HL-60 (cell line): ENCODE measurements around the gene SETD7.

ENCODE experiments used
- DNase-seq, 2 experiments: peaks; one replicate each; pipeline ENCODE4 v3.0.0-alpha.2; 2010 to 2020; ENCODE audit warnings: low read depth in 1 of 2, low spot score in 1 of 2
- H3K27ac ChIP-seq: fragments of 250-450 bp; sonication (Bioruptor Pico); replicated peaks from 2 replicates; pipeline ENCODE4 v1.5.1; 2020; ENCODE audit warnings: mild to moderate bottlenecking, moderate library complexity
- H3K27me3 ChIP-seq: fragments of 250-450 bp; sonication (Bioruptor Pico); 2 replicates; pipeline ENCODE4 v1.5.1; 2021; ENCODE audit warnings: mild to moderate bottlenecking, moderate library complexity; ENCODE audit not compliant: insufficient read depth, poor library complexity, severe bottlenecking
- H3K4me3 ChIP-seq: replicated peaks from 2 replicates; pipeline ENCODE4 v1.5.1; 2011; ENCODE audit warnings: mild to moderate bottlenecking, control low read depth, low read length; ENCODE audit not compliant: insufficient read depth
- GABPA ChIP-seq: IDR thresholded peaks from 2 replicates; pipeline ENCODE4 v1.6.1; 2012; ENCODE audit warnings: low read depth
- POLR2AphosphoS5 ChIP-seq: IDR thresholded peaks from 2 replicates; pipeline ENCODE4 v1.6.1; 2012; ENCODE audit warnings: low read depth
- SPI1 ChIP-seq: IDR thresholded peaks from 2 replicates; pipeline ENCODE4 v1.6.1; 2012; ENCODE audit warnings: low read depth, mild to moderate bottlenecking, borderline replicate concordance
- TF ChIP-seq, protein P1 (sequence below): IDR thresholded peaks from 2 replicates; pipeline ENCODE4 v1.6.1; 2012; ENCODE audit warnings: low read depth; ENCODE audit not compliant: insufficient replicate concordance
- TF ChIP-seq, protein P2 (sequence below): IDR thresholded peaks from one replicate; pipeline ENCODE4 v1.5.1; 2011; ENCODE audit warnings: low read length, control low read depth, inconsistent platforms; ENCODE audit not compliant: insufficient read depth

The SETD7 gene

GRCh38 chr4:139503622-139504166, 52.3 kb downstream of the SETD7 start:
- TF ChIP-seq POLR2AphosphoS5 (no peak), SPI1 (no peak), GABPA (no peak)
- TF ChIP-seq, protein P1, sequence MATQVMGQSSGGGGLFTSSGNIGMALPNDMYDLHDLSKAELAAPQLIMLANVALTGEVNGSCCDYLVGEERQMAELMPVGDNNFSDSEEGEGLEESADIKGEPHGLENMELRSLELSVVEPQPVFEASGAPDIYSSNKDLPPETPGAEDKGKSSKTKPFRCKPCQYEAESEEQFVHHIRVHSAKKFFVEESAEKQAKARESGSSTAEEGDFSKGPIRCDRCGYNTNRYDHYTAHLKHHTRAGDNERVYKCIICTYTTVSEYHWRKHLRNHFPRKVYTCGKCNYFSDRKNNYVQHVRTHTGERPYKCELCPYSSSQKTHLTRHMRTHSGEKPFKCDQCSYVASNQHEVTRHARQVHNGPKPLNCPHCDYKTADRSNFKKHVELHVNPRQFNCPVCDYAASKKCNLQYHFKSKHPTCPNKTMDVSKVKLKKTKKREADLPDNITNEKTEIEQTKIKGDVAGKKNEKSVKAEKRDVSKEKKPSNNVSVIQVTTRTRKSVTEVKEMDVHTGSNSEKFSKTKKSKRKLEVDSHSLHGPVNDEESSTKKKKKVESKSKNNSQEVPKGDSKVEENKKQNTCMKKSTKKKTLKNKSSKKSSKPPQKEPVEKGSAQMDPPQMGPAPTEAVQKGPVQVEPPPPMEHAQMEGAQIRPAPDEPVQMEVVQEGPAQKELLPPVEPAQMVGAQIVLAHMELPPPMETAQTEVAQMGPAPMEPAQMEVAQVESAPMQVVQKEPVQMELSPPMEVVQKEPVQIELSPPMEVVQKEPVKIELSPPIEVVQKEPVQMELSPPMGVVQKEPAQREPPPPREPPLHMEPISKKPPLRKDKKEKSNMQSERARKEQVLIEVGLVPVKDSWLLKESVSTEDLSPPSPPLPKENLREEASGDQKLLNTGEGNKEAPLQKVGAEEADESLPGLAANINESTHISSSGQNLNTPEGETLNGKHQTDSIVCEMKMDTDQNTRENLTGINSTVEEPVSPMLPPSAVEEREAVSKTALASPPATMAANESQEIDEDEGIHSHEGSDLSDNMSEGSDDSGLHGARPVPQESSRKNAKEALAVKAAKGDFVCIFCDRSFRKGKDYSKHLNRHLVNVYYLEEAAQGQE: no peak
- TF ChIP-seq, protein P2, sequence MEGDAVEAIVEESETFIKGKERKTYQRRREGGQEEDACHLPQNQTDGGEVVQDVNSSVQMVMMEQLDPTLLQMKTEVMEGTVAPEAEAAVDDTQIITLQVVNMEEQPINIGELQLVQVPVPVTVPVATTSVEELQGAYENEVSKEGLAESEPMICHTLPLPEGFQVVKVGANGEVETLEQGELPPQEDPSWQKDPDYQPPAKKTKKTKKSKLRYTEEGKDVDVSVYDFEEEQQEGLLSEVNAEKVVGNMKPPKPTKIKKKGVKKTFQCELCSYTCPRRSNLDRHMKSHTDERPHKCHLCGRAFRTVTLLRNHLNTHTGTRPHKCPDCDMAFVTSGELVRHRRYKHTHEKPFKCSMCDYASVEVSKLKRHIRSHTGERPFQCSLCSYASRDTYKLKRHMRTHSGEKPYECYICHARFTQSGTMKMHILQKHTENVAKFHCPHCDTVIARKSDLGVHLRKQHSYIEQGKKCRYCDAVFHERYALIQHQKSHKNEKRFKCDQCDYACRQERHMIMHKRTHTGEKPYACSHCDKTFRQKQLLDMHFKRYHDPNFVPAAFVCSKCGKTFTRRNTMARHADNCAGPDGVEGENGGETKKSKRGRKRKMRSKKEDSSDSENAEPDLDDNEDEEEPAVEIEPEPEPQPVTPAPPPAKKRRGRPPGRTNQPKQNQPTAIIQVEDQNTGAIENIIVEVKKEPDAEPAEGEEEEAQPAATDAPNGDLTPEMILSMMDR: no peak
- no peak for DNase-seq
- Histone ChIP-seq H3K27ac (no peak overlapping the region), H3K27me3 (no peaks in the 10 kb centered on the region), H3K4me3 (no peak overlapping the region)

DNA sequence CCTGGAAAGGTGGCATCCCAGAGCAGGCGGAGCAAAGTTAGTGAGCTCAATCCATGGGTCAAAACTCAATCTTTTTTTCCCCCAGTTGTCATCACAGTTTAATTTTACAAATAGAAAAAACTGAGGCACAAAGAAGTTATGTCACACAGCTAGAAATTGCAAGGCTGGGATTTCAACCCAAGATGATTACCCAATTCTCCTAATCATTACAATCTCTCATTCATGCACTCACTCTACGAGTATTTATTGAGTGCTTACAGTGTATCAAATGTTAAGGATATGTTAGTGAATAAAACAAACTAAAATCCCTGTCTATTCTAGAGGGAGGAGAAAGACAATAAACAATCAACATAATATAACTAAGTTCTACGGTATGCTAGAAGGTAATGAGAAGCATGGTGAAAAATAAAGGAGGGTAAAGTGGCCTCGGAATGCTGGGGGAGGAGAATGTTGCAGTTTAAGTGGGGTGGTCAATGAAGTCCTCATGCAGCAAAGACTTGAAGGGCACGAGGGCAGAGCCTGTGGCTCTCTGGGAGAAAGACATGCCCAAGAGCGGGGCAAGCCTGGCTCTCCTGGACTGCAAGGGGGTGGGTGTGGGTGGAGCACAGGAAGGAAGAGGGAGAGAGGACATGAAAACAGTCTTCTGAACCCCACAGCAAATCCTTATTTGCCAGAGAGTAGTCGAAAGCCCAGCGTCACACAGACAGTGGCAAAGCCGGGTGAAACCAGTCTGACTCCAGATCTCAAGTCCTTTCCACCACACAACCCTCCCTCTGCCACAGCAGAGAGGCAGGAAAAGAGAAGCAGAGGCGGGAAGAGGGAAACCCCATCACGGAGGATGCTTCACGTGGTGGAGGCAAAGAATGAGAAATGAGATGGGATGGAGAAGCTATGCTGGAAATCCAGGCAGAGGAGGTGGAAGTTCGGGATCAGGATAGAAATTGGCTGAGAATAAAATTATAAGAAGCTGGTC, 53.8 kb downstream of the SETD7 start:
- Histone ChIP-seq H3K27ac (no peak overlapping the region), H3K4me3 (no peak overlapping the region), H3K27me3 (no peaks in the 10 kb centered on the region)
- DNase-seq: no peak
- no peak for TF ChIP-seq GABPA
- TF ChIP-seq, protein P2: no peak

- Histone ChIP-seq H3K4me3 (no peak overlapping the region), H3K27me3 (no peaks in the 10 kb centered on the region), H3K27ac (no peak overlapping the region)
- TF ChIP-seq, protein P1: no peak
- DNase-seq: no peak
These were observed 54.5 kb downstream of the SETD7 start for GRCh38 chr4:139501527-139501926.

- TF ChIP-seq GABPA (no peak), POLR2AphosphoS5 (no peak), SPI1 (no peak)
- TF ChIP-seq, protein P2: no peak
- TF ChIP-seq, protein P1: no peak
- DNase-seq: no peak
These were observed 54.9 kb downstream of the SETD7 start for GRCh38 chr4:139501117-139501516.

More at GRCh38 chr4:139501117-139501516, 54.9 kb downstream of the SETD7 start:
- Histone ChIP-seq H3K27me3 (no peaks in the 10 kb centered on the region), H3K4me3 (no peak overlapping the region), H3K27ac (no peak overlapping the region)
